Embryonic facial prominence (tissue), 1 donor: Measurements from ENCODE around the gene ZKSCAN8.

Experiments used
- DNase-seq: peaks from one replicate; pipeline ENCODE4 v3.0.0-alpha.2; 2016; ENCODE audit errors: extremely low spot score

ZKSCAN8 gene

GRCh38 chr6:28206527-28206926, 64.8 kb downstream of the ZKSCAN8 start:
- DNase-seq: no peak

GRCh38 chr6:28206928-28207509, 65.3 kb downstream of the ZKSCAN8 start:
- no peak for DNase-seq

GRCh38 chr6:28207510-28208110, 65.9 kb downstream of the ZKSCAN8 start:
- no peak for DNase-seq

GRCh38 chr6:28208111-28208659, 66.5 kb downstream of the ZKSCAN8 start:
- no peak for DNase-seq
